HG03571 (cell line): Measurements from ENCODE around the gene MCRS1.

Experiments
- ATAC-seq: cut with Tn5 transposase; IDR thresholded peaks from one replicate; pipeline ENCODE4 v1.9.1; 2021; ENCODE audit not compliant: unreplicated experiment

The MCRS1 gene

GRCh38 chr12:49557187-49557916 is 10.6 kb downstream of the MCRS1 start:
- ATAC-seq = no peak

DNA sequence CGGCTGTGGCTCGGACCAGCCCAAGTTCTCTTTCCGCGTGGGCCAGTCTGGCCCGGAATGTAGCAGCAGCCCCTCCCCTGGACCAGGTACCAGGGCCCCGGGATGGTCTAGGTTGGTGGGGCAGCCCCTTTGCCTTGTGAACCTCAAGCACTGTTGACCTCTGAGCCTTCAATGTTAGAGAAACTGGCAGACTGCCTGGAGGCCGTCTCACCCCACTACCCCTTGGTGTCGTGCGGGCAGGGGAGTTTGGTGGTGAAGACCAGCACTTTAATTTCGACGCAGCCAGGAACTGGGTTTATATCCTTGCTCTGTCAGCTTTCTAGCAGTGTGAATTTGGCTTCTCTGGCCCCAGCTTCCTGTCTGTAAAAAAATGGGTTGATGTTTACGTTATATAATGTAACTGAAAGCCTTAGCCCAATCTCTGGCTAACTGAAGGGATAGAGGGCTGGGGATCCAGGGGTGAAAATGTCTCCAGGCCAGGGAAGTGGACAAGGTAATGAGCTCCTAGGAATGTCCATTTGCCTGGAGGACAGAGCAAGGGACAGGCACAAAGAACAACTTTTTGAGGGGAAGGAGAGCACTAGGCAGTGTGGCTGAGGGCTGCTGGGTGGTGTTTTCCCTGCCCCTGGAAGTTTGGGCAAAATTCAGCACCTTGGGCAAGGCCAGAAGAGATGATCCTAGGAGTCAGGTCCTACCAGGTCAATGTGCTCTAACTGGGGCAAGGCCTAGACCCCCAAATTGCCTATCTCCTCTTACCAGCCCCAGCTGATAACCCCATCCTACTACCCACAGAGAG is 11.4 kb downstream of the MCRS1 start:
- no peak for ATAC-seq

GRCh38 chr12:49555631-49556390 is 12.1 kb downstream of the MCRS1 start:
- ATAC-seq = no peak

DNA sequence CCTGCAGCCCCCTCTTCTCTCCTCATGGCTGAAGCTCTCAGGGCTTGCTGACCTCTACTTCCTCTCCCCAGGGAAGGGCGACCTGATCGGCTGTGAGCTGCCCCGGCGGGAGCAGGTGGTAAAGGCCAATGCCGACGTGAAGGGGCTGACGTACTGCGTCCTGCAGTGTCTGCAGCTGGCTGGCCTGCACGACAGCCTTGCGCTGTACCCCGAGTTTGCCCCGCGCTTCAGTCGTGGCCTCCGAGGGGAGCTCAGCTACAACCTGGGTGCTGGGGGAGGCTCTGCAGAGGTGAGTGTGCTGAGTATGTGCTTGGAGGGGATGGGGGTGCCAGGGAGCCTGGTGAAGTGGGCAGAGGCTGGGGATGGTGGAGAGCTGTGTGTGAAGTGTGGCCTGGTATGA is 13.7 kb downstream of the MCRS1 start:
- no peak for ATAC-seq

- no peak for ATAC-seq
These were observed 14.3 kb downstream of the MCRS1 start for GRCh38 chr12:49553512-49554088.

GRCh38 chr12:49552899-49553298 is 15.0 kb downstream of the MCRS1 start:
- ATAC-seq = no peak

DNA sequence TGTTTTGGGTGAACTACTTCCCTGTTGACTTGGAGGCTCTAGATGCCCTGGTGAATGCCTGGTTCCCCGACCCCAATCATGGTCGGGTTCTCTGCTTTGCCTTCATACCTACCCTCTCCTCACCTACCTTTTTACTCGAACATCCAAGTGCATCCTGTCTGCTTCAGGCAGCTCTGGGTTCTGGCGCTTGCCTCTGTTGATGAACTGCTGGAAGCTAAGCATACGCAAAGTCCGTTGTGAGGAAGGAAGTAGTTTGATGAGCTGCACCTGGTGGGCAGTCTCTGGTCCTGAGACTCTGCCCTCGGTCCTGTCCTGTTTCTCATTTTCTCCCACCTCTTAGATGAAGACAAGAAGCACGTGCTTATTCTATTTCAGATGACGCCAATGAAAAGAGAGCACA is 15.5 kb downstream of the MCRS1 start:
- no peak for ATAC-seq

DNA sequence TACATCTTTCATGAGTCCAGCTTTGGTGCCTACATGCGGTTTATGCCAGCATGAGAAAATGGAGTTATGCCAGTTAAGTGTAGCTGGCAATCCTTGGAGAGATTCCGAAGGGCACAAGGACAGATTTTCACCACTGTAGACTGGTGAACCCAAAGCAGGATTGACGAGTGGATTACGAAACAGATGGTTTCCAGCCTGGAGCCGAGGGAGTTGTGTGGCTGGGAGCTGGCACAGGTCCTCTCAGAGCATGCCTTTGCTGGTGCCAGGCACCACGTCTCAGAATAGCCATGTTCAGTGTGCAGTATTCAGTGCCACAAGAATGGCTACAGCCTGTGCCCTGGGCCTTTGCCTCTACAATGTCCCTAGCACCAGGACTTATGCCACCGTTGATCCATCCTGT is 15.9 kb downstream of the MCRS1 start:
- no peak for ATAC-seq

DNA sequence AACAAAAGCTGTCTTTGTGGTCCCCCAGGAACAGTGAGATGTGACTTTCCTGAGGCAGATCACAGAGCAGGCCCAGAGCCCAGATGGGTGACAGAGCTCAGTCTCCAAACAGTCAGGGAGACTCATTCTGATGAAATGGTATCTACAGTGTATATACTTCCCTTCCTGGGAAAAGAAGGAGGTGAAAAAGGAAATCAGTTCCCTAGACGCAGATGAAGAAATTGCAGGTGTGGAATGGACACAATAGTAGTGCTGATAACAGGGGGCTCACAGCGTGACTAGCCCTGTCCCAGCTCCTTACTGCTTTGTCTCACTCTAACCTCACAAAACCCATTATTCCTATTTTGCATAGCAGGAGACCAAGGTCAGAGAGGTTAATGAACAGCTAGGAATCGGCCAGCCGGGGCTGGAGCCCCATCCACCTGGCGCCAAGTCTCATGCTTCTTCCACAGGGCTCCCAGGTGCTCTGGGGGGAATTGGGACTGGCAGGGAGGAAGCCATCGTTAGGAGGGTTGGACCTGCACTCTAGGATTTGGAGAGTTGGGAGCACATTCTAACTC is 17.2 kb downstream of the MCRS1 start:
- no peak for ATAC-seq

GRCh38 chr12:49549735-49550692 is 17.9 kb downstream of the MCRS1 start:
- ATAC-seq = no peak

- no peak for ATAC-seq
These were observed 18.9 kb downstream of the MCRS1 start for GRCh38 chr12:49548822-49549648.

DNA sequence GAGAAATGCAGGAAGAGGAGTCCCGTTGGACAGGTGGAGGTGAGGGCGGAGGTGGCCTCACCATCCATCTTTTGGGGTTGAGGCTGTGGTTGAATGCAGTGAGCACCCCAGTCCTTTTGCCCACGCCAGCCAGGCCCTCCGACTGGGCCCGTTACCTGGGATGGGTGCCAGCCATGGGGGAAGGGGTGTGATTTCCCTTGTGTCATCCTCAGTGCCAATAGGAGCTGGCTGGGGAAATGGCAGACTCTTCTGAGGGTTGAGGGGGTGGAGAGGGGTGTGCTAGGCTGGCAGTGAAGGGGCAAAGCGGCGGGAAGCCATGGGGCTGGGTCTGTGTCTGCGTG is 19.5 kb downstream of the MCRS1 start:
- ATAC-seq = no peak

DNA sequence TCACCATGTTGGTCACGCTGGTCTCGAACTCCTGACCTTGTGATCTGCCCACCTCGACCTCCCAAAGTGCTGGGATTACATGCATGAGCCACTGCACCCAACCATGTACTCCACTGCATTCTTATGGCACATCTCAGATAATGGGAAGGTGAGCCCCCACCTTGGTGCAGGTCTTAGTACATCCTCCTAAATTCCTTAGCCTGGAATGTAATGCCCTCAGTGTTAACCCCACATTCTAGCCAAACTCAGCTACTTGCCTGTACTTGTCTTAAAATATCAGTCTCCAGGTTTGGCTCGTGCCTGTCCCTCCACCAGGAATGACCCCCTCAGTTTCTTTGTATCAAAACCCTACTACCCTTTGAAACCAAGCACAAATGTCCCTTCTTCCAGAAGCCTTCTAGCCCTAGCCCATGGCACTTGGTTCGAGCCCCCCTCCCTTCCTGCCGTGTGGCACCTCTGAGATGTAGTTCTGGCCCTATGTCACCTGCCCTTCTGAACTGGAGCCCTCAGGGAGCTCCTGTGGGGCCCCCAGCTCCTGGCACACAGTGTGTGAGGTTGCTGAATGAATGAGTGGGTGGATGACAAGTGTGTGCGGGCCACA is 20.8 kb downstream of the MCRS1 start:
- no peak for ATAC-seq

DNA sequence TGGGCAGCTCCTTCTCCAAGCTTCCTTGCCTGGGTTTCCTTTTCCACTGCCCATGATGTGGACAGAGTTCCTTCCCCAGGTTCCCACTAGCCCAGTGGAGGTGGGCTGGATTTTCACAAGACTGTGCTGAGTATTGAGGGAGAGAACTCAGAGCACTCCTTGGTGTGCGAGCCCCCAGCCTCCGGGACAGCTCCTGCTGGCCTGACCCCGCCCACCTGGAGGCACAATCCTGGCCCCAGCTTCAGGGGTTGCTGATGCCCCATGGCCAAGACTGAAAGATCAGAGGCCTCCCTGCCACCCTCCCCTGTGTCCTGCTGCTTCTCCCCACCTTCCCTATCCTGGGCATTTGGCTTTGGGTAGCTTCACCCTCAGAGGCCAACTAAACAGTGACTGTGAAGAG is 21.5 kb downstream of the MCRS1 start:
- ATAC-seq = no peak

DNA sequence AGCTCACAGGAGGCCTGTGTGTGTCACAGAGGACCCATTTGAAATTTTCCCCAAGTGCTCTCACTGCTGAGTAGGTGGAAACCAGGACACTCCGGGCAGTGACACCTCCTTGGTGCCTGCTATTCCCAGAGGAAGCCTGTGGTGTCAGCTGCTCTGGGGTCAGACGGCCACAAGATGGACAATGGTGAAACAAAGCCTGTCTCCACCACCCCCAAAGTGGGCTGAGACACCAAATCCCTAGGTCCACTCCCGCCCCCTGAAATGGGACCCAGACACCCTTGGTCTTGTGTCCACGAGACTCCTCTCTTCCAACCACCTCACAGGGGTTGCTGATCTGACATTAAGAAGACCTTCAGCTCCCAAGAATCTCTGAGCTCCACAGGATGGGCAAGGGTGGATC is 22.1 kb downstream of the MCRS1 start:
- ATAC-seq = no peak

DNA sequence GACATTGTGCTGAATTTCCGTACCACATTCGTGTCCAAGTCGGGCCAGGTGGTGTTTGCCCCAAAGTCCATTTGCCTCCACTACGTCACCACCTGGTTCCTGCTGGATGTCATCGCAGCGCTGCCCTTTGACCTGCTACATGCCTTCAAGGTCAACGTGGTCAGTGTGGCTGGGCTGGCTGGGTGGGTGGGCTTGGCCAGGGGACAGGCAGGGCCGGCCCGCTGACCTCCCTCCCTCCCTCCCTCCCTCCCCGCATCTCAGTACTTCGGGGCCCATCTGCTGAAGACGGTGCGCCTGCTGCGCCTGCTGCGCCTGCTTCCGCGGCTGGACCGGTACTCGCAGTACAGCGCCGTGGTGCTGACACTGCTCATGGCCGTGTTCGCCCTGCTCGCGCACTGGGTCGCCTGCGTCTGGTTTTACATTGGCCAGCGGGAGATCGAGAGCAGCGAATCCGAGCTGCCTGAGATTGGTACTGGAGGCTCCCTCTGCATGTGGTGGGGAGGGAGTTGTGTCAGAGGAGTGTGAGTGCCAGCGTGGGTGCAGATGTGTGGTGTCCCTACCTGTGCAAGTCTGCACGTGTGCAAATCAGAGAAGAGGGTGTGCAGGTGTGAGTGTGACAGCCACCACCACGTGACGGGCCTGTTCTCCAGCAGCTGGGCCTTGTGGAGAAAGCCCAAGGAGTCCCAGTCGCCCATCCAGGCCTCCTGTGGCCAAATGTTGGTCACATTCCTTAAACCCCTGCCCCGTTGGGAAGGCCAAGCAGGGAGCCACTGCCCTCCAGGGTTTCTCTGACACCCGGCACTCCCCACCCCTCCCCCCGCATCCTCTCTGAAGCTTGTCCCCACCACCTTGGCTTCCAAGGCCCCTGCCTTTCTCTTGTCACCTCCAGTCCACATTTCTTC is 23.8 kb downstream of the MCRS1 start:
- no peak for ATAC-seq

DNA sequence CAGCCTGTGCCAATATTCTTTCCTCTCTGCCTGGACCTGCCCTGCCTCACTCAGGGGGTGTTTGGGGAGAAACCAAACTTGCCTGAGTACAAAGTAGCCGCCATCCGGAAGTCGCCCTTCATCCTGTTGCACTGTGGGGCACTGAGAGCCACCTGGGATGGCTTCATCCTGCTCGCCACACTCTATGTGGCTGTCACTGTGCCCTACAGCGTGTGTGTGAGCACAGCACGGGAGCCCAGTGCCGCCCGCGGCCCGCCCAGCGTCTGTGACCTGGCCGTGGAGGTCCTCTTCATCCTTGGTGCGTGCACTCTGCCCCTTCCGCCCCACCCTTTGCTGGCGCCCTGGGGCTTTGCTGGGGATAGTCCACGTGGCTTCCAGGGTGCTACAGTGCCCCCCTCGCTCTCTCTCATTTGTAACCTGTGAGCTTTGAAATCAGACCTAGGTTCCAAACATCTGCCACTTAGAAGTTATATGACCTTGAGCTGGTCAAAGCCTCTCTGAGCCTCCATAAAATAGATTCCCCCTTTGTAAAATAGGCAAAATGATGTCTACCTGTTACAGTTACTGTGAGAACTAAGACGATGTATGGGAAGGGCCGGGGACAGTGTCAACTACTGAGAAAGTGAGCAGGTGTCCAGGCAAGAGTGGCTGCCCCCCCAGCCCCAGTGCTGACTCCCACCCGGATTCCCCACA is 24.6 kb downstream of the MCRS1 start:
- ATAC-seq = no peak
